Esophagus squamous epithelium (tissue), 4 donors: ENCODE data around the gene TRIM69.
A peak's percentile ranks its signal among the peaks of the same experiment; 100 is the strongest.

Source experiments
- CTCF ChIP-seq, 6 experiments: fragments of 450-650 bp in 4 of 6; fragments of 200-600 bp in 2 of 6; sonication (generic) in 2 of 6; IDR thresholded peaks; one replicate each; pipeline ENCODE4 v1.5.1; 2016 to 2019; ENCODE audit warnings: antibody characterized with exemption in 6 of 6, mild to moderate bottlenecking in 4 of 6, moderate library complexity in 4 of 6
- POLR2A ChIP-seq, 4 donors: fragments of 450-650 bp; IDR thresholded peaks; one replicate each; pipeline ENCODE4 v1.6.1; 2017; ENCODE audit warnings: antibody characterized with exemption in 4 of 4, mild to moderate bottlenecking in 4 of 4, moderate library complexity in 3 of 4

- TF ChIP-seq CTCF (IDR thresholded peaks at IDR 0.05) (peak in 1 of 6 experiments; percentile 28), POLR2A (IDR thresholded peaks at IDR 0.05) (no peak)
Observed at GRCh38 chr15:44713006-44713966, 23.0 kb upstream of the TRIM69 start.
